Measurements from ENCODE around the gene MCTP1. TPM values are rescaled to one million over a fixed set of nuclear protein-coding genes. Genes with fewer than 3 reads are reported as not detected.
"Not testable (repeated sequence)": the region's sequence is repeated elsewhere in the genome, so short reads cannot be mapped to it uniquely, and the experiment has no call there.

The MCTP1 gene
- total RNA-seq, 4 donors from 2014 or later: 3.3 to 31.4 (median 13.4) TPM

GRCh38 chr5:95148453-95148852 lies 136.4 kb downstream of the MCTP1 start:
- Histone ChIP-seq H3K9me3 (no peaks in the 10 kb centered on the region), H3K4me1 (no peaks in the 10 kb centered on the region), H3K27ac (no peak overlapping the region), H3K36me3 (no peaks in the 10 kb centered on the region), H3K4me3 (no peak overlapping the region), H3K27me3 (no peaks in the 10 kb centered on the region)
- TF ChIP-seq CTCF (IDR thresholded peaks at IDR 0.05) (no peak), POLR2A (IDR thresholded peaks at IDR 0.05) (no peak), POLR2AphosphoS5 (IDR thresholded peaks at IDR 0.05) (no peak), EP300 (IDR thresholded peaks at IDR 0.05; ENCODE audit: low read depth) (no peak)
- no peak for DNase-seq
- intact Hi-C loops (cut with DNase I; ENCODE audit: low total_unique reads) (no loop called here), in situ Hi-C loops (cut with MboI; ENCODE audit: low pct_ligation_motif_present in 1 of 4, low pct_unique_long_range_greater_than_20kb in 1 of 4, low sequenced_read_pairs in 3 of 4) (no loop called here)

- 81 to 83% methylated on average over 1 to 2 of the region's 2 CpGs for WGBS, 2 donors (ENCODE audit: low coverage in 1 of 2)
- H3K4me3 ChIP-seq; DNase-seq; intact Hi-C loops (cut with DNase I; ENCODE audit: low total_unique reads); in situ Hi-C loops (cut with MboI; ENCODE audit: low pct_ligation_motif_present in 1 of 4, low pct_unique_long_range_greater_than_20kb in 1 of 4, low sequenced_read_pairs in 3 of 4); H3K27ac ChIP-seq; H3K9me3 ChIP-seq; H3K27me3 ChIP-seq; H3K36me3 ChIP-seq; H3K4me1 ChIP-seq: not testable (repeated sequence)
These were observed 141.0 kb downstream of the MCTP1 start for GRCh38 chr5:95143858-95144257.

- Histone ChIP-seq H3K9me3 (no peaks in the 10 kb centered on the region), H3K4me3 (no peak overlapping the region), H3K27me3 (no peaks in the 10 kb centered on the region), H3K36me3 (no peaks in the 10 kb centered on the region), H3K27ac (no peak overlapping the region), H3K4me1 (no peaks in the 10 kb centered on the region)
- in situ Hi-C loops (cut with MboI; ENCODE audit: low pct_ligation_motif_present in 1 of 4, low pct_unique_long_range_greater_than_20kb in 1 of 4, low sequenced_read_pairs in 3 of 4) (no loop called here), intact Hi-C loops (cut with DNase I; ENCODE audit: low total_unique reads) (no loop called here)
- WGBS, 2 donors (ENCODE audit: low coverage in 1 of 2): 33 to 56% methylated on average over 3 of the region's 3 CpGs
- DNase-seq: no peak
- TF ChIP-seq POLR2AphosphoS5 (IDR thresholded peaks at IDR 0.05) (no peak), CTCF (IDR thresholded peaks at IDR 0.05) (no peak), POLR2A (IDR thresholded peaks at IDR 0.05) (no peak), EP300 (IDR thresholded peaks at IDR 0.05; ENCODE audit: low read depth) (no peak)
These were observed 142.7 kb downstream of the MCTP1 start for GRCh38 chr5:95142145-95142544.

GRCh38 chr5:95141141-95141540 lies 143.8 kb downstream of the MCTP1 start:
- TF ChIP-seq POLR2AphosphoS5 (IDR thresholded peaks at IDR 0.05): no peak
- no peak for TF ChIP-seq EP300 (IDR thresholded peaks at IDR 0.05; ENCODE audit: low read depth)
- no peak for TF ChIP-seq CTCF (IDR thresholded peaks at IDR 0.05)
- DNase-seq: no peak
- H3K27me3 ChIP-seq: no peaks in the 10 kb centered on the region
- H3K9me3 ChIP-seq: no peaks in the 10 kb centered on the region
- WGBS, 2 donors (ENCODE audit: low coverage in 1 of 2): 40 to 67% methylated on average over 3 of the region's 3 CpGs
- H3K36me3 ChIP-seq: no peaks in the 10 kb centered on the region
- H3K4me3 ChIP-seq: no peak overlapping the region
- intact Hi-C loops (cut with DNase I; ENCODE audit: low total_unique reads) (no loop called here), in situ Hi-C loops (cut with MboI; ENCODE audit: low pct_ligation_motif_present in 1 of 4, low pct_unique_long_range_greater_than_20kb in 1 of 4, low sequenced_read_pairs in 3 of 4) (no loop called here)
- H3K27ac ChIP-seq: no peak overlapping the region
- no peaks in the 10 kb centered on the region for H3K4me1 ChIP-seq

GRCh38 chr5:95134326-95134725 lies 150.6 kb downstream of the MCTP1 start:
- no peak overlapping the region for H3K27ac ChIP-seq
- TF ChIP-seq POLR2AphosphoS5 (IDR thresholded peaks at IDR 0.05) (no peak), CTCF (IDR thresholded peaks at IDR 0.05) (no peak), POLR2A (IDR thresholded peaks at IDR 0.05) (no peak), EP300 (IDR thresholded peaks at IDR 0.05; ENCODE audit: low read depth) (no peak)
- DNase-seq: no peak
- H3K27me3 ChIP-seq: no peaks in the 10 kb centered on the region
- H3K4me3 ChIP-seq: no peak overlapping the region
- no peaks in the 10 kb centered on the region for H3K36me3 ChIP-seq
- in situ Hi-C loops (cut with MboI; ENCODE audit: low pct_ligation_motif_present in 1 of 4, low pct_unique_long_range_greater_than_20kb in 1 of 4, low sequenced_read_pairs in 3 of 4): no loop called here
- 81 to 100% methylated on average over 1 to 3 of the region's 3 CpGs for WGBS, 2 donors (ENCODE audit: low coverage in 1 of 2)
- intact Hi-C loops (cut with DNase I; ENCODE audit: low total_unique reads): no loop called here
- no peaks in the 10 kb centered on the region for H3K4me1 ChIP-seq
- no peaks in the 10 kb centered on the region for H3K9me3 ChIP-seq

All from transverse colon (tissue), 4 donors.